GM06990 (cell line): ENCODE measurements around the gene MARK3.

ENCODE experiments used
- DNase-seq: peaks from one replicate; pipeline ENCODE4 v3.0.0-alpha.2; 2011; ENCODE audit not compliant: insufficient read length; ENCODE audit errors: extremely low read depth
- H3K27me3 ChIP-seq: replicated peaks from 2 replicates; pipeline ENCODE4 v1.6.0; 2011; ENCODE audit warnings: low read length; ENCODE audit not compliant: control insufficient read depth, insufficient read depth
- H3K36me3 ChIP-seq: 2 replicates; pipeline ENCODE4 v1.5.1; 2011; ENCODE audit warnings: low read length; ENCODE audit not compliant: control insufficient read depth, insufficient read depth
- H3K4me3 ChIP-seq: replicated peaks from 2 replicates; pipeline ENCODE4 v1.5.1; 2011; ENCODE audit warnings: low read depth, mild to moderate bottlenecking, control low read depth, low read length
- TF ChIP-seq, protein P1 (sequence below): IDR thresholded peaks from 2 replicates; pipeline ENCODE4 v1.5.1; 2011; ENCODE audit warnings: low read length, control low read depth, mild to moderate bottlenecking, inconsistent platforms; ENCODE audit not compliant: insufficient read depth, poor library complexity, severe bottlenecking

The MARK3 gene

GRCh38 chr14:103502877-103503276 lies 117.7 kb downstream of the MARK3 start:
- Histone ChIP-seq H3K36me3 (peaks cover 35% of the 10 kb centered on the region), H3K4me3 (no peak overlapping the region)

DNA sequence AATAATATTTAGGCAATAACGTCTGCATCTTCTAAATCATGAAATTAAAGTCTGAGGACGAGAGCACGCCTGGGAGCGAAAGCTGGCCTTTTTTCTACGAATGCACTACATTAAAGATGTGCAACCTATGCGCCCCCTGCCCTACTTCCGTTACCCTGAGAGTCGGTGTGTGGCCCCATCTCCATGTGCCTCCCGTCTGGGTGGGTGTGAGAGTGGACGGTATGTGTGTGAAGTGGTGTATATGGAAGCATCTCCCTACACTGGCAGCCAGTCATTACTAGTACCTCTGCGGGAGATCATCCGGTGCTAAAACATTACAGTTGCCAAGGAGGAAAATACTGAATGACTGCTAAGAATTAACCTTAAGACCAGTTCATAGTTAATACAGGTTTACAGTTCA lies 118.1 kb downstream of the MARK3 start:
- Histone ChIP-seq H3K36me3 (peaks cover 35% of the 10 kb centered on the region), H3K27me3 (no peaks in the 10 kb centered on the region), H3K4me3 (no peak overlapping the region)
- no peak for DNase-seq
- TF ChIP-seq, protein P1, sequence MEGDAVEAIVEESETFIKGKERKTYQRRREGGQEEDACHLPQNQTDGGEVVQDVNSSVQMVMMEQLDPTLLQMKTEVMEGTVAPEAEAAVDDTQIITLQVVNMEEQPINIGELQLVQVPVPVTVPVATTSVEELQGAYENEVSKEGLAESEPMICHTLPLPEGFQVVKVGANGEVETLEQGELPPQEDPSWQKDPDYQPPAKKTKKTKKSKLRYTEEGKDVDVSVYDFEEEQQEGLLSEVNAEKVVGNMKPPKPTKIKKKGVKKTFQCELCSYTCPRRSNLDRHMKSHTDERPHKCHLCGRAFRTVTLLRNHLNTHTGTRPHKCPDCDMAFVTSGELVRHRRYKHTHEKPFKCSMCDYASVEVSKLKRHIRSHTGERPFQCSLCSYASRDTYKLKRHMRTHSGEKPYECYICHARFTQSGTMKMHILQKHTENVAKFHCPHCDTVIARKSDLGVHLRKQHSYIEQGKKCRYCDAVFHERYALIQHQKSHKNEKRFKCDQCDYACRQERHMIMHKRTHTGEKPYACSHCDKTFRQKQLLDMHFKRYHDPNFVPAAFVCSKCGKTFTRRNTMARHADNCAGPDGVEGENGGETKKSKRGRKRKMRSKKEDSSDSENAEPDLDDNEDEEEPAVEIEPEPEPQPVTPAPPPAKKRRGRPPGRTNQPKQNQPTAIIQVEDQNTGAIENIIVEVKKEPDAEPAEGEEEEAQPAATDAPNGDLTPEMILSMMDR, result no peak

More at GRCh38 chr14:103502877-103503276, 117.7 kb downstream of the MARK3 start:
- H3K27me3 ChIP-seq, result no peaks in the 10 kb centered on the region
- TF ChIP-seq, protein P1, result no peak
- no peak for DNase-seq

DNA sequence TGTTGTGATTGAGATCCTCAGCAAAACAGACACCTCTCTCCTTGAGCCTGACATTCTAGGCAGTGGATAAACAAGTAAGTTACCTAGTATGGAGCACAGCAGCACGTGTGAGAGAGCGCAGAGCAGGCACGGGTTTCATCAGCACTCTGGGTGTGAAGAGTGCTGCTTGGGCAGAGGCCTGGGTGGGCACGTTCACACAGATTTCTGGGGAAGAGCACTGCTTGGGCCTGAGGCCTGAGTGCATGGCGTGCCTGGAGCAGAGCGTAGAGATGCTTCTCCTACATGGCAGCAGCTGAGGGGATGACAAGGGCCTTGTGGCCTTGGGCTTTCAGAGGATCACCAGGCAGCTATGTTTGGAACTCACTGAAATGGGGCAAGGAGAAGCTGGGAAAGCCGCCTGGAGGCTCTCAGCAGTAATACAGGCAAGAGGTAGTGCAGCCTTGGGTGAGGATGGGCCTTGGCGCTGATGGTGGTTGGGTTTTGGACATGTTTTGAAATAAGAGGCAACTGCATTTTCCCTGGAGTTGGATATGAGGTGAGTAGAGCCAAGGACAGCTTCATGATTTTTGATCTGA lies 119.9 kb downstream of the MARK3 start:
- Histone ChIP-seq H3K36me3 (peaks cover 34% of the 10 kb centered on the region), H3K4me3 (no peak overlapping the region), H3K27me3 (no peaks in the 10 kb centered on the region)
- DNase-seq, result no peak
- TF ChIP-seq, protein P1, result no peak

DNA sequence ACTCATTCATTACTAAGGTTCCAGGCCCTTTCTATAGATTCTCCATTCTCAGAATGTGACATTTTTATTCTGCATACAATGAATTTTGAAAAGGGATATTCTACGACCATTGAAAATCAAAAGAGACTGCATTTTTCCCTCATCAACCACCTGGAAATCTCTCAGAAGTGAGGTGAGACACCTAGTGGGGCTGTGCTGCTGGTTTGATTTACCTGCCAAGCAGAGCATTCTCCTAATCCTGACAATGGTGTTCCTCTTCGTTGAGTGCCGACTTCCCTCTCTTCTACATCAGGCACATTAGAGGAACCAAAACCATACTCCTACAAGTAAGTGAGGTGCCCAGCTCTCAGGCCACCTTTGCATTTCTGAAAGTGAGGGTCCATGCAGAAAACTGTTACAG lies 122.5 kb downstream of the MARK3 start:
- DNase-seq, result no peak
- Histone ChIP-seq H3K4me3 (no peak overlapping the region), H3K36me3 (peaks cover 25% of the 10 kb centered on the region), H3K27me3 (no peaks in the 10 kb centered on the region)
- TF ChIP-seq, protein P1, result no peak

DNA sequence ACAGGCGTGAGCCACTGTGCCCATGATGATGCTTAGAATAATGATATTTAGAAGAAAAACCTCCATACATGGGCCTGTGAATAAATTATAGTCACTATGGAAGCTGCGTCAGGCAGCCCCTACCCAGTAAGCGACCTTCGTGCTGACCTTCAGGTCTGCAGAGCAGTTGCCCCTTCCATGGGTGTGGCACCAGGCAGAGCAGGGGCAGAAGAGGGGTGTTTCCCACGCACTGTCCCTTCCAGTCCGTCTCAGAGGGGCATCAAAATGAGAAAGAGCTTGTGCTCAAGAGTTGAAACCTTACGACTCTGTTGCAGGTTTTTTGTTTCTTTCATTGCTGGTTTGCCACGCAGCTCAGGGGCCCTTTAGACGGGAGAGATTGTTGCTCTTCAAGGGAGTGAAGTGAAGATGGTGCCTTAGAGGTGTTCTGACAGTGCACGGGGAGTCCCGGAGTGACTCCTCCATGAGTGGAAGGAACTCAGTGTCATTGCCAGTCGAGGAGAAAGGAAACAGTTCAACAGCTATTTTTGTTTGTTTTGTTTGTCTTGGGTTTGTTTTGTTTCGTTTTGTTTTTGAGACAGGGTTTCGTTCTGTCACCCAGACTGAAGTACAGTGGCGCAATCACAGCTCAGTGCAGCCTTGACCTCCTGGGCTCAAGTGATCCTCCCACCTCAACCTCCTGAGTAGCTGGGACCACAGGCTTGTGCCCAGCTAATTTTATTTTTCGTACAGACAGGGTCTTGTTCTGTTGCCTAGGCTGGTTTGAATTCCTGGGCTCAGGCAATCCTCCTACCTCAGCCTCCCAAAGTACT lies 123.5 kb downstream of the MARK3 start:
- Histone ChIP-seq H3K27me3 (no peaks in the 10 kb centered on the region), H3K4me3 (no peak overlapping the region), H3K36me3 (peaks cover 26% of the 10 kb centered on the region)
- no peak for DNase-seq
- TF ChIP-seq, protein P1, result no peak
